ENCODE measurements around the gene WDR86.
A peak's percentile ranks its signal among the peaks of the same experiment; 100 is the strongest.

Gene WDR86

DNA sequence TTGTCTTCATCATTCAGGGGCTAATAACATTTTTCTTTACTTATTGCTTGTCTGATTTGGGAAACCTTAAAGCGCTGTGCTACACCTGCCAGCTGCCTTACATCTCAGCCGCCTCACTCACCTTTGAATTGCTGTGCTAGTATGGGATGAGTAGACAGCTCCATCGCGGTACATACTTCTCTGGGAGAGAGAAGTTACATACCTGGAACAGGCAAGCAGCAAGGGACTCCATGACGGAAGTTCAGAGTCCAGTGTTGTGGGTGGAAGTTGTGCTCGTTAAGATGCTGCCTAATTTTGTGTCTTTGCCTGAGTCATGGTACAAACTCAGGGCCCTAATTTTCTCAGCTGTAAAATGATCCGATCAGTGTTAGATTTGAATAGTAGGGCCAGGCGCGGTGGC lies 66.3 kb downstream of the WDR86 start:
- no peak for DNase-seq (ENCODE audit: extremely low read depth, low read depth)
- TF ChIP-seq, protein P1, sequence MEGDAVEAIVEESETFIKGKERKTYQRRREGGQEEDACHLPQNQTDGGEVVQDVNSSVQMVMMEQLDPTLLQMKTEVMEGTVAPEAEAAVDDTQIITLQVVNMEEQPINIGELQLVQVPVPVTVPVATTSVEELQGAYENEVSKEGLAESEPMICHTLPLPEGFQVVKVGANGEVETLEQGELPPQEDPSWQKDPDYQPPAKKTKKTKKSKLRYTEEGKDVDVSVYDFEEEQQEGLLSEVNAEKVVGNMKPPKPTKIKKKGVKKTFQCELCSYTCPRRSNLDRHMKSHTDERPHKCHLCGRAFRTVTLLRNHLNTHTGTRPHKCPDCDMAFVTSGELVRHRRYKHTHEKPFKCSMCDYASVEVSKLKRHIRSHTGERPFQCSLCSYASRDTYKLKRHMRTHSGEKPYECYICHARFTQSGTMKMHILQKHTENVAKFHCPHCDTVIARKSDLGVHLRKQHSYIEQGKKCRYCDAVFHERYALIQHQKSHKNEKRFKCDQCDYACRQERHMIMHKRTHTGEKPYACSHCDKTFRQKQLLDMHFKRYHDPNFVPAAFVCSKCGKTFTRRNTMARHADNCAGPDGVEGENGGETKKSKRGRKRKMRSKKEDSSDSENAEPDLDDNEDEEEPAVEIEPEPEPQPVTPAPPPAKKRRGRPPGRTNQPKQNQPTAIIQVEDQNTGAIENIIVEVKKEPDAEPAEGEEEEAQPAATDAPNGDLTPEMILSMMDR (IDR thresholded peaks at IDR 0.05; ENCODE audit: low read depth, low read length), result no peak

DNA sequence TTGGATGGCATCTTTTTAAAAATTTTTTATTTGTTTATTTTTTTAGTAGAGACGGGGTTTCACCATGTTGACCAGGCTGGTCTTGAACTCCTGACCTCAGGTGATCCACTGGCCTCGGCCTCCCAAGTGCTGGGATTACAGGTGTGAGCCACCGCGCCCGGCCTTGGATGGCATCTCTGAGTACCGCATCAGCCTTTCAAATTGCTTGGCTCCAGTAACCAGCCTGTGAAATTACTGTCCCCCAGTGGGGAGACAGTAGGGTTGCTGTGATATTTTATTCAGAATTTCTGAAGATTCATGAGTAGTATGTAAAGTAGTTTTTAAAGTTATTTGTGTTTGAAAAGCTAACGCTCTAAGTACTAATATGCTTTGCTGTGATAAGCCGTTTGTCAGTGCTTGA lies 67.0 kb downstream of the WDR86 start:
- TF ChIP-seq, protein P1 (IDR thresholded peaks at IDR 0.05; ENCODE audit: low read depth, low read length), result no peak
- no peak for DNase-seq (ENCODE audit: extremely low read depth, low read depth)

DNA sequence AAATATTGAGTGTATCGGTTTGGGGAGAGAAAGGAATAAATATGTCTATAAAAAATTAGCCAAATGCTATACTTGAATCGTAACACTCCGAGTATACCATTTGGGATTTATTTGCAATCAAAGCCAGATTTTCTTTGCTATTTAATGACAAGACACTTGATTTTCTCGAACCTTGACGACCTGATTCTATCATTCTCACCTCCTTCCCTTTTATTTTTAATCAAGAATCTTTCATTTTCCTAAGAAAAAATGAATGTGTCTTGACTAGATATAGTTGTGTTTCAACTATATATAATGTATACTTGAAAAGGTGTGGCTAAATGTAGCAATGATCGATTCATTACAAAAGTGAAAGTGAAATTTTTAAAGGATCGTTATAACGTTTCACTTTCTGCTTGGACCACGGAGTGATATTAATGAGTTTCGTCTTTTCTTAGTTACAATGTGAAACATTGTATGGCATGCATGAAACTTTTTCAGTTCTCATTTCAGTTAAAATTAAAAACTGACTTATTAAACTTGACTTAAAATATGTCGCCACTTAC lies 67.7 kb downstream of the WDR86 start:
- no peak for DNase-seq (ENCODE audit: extremely low read depth, low read depth)
- TF ChIP-seq, protein P1 (IDR thresholded peaks at IDR 0.05; ENCODE audit: low read depth, low read length), result no peak

DNA sequence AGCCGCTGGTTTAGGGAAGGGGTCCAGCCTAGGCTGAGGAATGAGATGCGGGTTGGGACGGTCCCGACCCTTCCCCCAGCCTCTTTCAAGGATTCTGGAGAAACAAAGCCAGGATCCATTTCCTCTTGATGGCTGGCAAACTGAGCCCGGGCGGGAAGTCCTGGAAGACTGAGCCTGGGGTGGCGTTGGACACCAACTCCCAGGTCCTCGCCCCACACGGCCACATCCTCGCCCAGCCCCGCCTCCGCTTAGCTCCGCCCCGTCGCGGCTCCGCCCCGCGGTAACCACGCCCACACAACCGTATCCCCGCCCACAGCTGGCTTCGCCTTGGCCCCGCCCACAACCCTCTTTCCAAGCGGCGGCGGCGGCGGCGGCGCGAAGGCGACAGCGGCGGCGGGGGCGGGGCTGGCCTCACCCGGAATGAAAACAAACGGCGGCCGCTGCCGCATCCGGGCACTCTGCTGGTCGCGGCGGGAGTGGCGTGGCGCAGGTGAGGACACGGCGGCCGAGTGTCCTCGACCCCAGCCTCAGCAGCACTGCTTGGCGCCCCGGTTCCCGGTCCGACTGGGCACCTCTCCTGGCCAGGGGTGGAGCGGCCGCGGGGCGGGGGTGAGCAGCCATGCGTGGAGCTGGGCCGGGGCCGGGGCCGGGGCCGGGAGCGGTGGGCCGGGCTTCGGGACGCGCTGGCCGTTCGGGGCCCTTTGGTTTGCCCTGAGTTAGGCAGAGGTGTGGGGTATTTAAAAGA lies 68.3 kb downstream of the WDR86 start, which contains the start of gene NUB1:
NUB1 (plus strand) TSS at position 456 of the 745 bp plus-strand sequence. CDS start 3,538 bp downstream, outside the sequence.
- TF ChIP-seq, protein P1 (IDR thresholded peaks at IDR 0.05; ENCODE audit: low read depth, low read length), result no peak
- DNase-seq (ENCODE audit: extremely low read depth, low read depth), result peak; percentile 39

DNA sequence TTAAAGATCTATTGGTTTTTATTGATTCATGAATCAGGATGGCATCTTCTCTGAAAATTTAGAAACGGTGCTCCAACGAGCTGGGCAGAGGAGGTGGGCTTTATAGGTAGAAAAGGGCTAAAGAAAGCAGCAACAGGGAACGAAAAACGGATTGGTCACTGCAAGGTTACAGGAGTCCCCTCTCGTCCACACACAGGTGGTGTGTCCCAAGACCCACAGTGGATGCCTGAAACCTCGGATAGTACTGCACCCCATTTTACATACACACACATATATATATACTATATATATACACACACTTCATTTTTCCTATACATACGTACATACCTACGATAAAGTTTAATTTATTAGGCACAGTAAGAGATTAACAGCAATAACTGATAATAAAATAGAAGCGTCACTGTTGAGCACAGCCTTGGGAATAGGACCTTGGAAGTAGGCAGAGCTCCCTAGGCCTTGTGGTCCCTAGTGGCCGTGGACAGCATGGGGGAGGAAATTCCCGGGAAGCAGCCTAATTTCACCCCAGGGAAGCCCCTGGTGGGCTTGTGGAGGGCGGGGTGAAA lies 69.0 kb downstream of the WDR86 start:
- DNase-seq (ENCODE audit: extremely low read depth, low read depth), result no peak
- TF ChIP-seq, protein P1 (IDR thresholded peaks at IDR 0.05; ENCODE audit: low read depth, low read length), result no peak

DNA sequence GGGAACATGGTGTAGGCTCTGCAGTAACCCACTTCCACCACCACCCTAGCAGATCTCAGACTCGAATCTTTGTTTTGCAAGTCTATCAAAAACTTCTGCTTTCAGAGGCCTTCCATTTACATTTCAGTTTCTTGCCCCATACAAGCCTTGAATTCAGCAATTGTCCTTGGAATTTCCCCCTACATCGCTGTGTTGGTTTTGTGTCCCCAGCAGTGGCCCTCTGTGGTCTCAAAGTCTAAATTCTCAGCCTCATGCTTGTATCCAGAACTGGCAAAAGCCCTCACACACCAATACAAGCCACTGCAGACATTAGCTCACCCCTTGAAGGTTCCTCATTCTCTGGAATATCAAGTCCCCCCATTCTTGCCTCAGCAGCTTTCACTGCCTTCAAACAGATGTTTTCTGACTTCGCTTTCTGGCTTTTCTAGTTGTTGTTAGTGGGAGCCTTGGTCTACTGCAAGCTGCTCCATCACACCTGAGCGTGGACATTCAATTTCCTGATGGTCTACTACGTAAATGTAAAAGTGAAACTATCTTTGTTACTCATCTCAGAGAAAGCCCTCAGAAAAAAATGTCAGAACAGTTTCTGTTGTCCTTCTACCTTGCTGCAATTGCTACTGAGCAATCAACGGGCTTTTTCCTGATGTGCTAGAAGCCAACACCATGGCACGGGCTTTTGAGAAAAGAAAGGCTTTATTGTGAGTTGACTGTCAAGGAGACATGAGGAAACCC lies 70.0 kb downstream of the WDR86 start:
- no peak for DNase-seq (ENCODE audit: extremely low read depth, low read depth)
- TF ChIP-seq, protein P1 (IDR thresholded peaks at IDR 0.05; ENCODE audit: low read depth, low read length), result no peak
